Effector CD8-positive, alpha-beta T cell (primary cell): Measurements from ENCODE around the gene MPG.
A peak's percentile ranks its signal among the peaks of the same experiment; 100 is the strongest.

Experiments
- DNase-seq: peaks from one replicate; lab custom pipeline; 2025; lab: John Stamatoyannopoulos, UW

The MPG gene

GRCh38 chr16:83781-84615, 6.0 kb downstream of the MPG start:
- DNase-seq: no peak

GRCh38 chr16:84718-85406, 6.8 kb downstream of the MPG start:
- DNase-seq: no peak

GRCh38 chr16:85407-85782, 7.4 kb downstream of the MPG start:
- DNase-seq: no peak

DNA sequence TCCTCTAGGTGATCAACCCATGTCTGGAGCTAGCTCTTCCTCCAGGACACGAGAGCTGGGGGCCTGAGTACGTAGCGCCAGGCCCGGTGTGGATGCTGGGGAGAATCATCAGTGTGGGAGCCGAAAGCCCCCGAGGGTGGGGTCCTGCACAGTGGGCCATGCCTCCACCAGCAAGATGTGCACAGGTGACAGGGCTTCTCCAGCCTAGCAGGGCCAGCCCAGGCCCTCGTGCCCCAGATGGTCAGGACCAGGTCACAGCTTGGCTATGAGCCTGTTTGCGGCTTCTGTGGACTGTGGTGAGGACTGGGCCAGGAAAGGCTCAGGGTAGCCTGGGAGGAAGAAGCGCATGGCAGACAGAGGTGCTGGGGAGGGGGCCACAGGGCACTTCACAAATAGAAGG, 7.8 kb downstream of the MPG start:
- no peak for DNase-seq

DNA sequence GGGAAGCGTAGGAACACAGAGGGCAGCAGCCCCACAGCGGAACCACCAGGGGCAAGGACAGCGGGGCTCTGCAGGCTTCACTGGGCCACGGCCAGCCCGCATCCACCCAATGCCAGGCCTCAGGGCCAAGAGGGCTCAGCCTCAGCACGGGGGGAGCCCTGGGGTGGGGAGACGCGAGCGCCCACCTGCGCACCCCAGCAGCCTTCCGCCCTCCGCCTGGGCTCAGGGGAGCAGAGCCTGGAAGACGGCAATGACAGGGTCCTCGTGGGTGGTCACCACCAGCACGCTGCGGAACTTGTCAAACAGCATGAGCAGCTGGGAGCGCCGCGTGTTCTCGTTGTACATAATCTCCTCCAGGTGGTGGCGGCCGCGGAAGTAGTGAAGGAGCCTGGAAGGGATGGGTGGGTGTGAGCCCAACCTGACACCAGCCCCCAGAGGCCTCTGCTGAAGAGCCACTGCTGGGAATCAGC, 8.5 kb downstream of the MPG start:
- no peak for DNase-seq

DNA sequence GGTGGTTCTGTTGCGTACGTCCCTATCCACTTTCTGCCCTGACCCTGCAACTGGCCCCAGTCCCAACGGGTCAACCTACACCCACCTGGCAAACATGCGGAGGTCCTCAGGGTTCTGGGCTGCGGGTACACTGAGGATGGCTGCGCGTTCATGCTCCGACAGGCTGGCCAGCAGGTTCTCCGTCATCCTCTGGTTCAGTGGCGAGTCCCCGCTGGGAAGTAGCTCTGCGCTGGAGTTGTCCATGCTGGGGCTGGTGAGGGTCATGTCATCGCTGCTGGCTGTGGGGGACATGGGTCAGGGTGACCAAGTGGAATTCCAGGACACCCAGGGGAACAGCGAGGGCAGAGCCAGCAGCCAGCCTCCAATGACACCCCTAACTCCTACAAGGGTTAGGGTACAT, 10.6 kb downstream of the MPG start:
- DNase-seq: no peak

GRCh38 chr16:89391-90302, 11.6 kb downstream of the MPG start:
- no peak for DNase-seq

DNA sequence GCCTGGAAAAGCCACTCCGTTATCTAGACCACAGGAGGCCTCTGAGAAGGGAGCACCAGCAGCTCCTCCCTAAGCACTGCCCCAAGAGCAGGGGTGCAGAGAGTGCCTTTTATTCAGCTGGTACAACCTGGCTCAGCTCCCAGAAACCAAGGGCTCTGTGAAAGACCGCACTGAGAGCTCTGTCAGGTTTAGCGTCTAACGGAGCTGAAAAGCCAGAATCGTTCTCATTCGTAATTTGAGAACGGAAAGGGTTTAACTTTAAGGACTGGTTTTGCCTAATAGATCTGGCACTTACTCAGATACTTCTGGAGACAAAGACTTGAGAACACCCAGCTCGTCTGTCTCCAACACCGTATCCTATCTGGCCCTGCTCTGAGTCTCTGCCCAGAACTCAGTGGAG, 13.5 kb downstream of the MPG start:
- DNase-seq: no peak

DNA sequence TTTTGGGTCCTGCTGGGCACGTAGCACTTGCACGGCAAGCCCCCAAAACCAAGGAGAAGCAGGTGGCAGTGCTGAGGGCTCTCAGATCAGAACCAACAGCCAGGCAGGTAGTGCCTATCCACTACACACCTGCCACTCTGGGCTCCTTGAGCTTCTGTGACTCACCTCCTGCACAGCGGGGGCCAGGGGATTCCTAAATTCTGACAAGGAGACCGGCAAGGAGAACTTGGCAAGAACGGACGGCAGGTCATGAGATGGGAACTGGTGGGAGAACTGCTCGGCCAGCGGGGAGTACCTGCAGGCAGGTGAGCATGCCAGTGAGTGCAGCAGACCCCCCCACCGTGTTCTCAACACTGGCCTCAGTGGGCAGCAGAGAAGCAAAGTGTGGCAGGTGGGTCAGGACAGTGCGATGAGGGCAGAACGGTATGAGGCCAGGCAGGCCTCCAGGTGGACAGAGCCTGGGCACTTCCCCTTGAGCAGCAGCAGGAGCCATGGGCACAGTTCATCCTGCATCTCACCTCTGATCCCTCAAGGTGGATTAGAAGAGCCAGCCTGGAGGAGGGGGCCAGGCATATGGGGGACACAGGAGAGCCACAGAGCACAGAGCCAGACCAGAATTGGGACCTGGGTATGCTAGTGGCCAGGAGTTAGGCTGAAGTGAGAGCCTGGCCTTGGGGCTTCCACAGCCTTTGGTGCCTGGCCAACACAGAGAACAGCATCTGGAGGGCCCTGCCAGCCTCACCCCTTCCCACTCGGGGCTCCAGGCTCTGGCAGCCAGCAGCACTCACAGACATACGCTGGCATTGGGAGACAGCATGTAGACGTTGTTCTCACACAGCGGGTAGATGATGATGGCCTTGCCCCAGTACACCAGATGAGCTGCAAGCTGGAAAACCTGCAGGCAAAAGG, 14.7 kb downstream of the MPG start:
- DNase-seq: no peak

DNA sequence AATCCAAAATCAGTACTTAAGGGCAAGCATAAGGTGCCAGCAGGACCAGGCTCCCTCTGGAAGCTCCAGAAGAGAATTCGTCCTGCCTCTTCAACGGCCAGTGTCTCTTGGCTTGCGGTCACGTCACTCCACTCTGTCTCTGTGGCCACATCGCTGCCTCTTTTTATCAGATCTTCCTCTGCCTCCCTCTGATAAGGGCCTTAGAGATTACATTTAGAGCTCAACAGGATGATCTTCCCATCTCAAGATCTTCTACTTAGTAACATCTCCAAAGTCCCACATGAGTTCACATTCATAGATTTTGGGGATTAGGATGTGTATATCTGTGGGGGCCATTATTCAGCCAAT, 16.9 kb downstream of the MPG start:
- no peak for DNase-seq

GRCh38 chr16:96935-97381, 18.9 kb downstream of the MPG start:
- peak; percentile 84 for DNase-seq

DNA sequence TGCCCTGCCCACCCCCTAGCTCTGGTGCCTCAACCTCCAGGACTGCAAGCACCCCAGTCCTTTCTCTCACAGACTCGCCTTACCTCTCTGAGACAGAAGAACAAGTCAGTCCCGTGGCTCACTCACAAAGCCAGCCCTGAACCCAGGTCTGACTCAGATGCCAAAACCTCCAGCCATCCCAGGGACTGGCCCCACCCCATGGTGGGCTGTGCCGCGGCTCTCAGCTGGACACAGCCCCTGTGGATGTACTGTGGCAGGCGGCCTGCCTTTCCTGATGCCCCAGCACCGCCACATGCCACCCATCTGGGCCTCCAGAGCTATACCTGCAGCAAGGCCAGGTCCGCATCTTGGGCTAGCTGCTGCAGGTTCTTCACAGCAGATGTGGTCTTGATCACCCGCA, 19.8 kb downstream of the MPG start:
- DNase-seq: no peak

DNA sequence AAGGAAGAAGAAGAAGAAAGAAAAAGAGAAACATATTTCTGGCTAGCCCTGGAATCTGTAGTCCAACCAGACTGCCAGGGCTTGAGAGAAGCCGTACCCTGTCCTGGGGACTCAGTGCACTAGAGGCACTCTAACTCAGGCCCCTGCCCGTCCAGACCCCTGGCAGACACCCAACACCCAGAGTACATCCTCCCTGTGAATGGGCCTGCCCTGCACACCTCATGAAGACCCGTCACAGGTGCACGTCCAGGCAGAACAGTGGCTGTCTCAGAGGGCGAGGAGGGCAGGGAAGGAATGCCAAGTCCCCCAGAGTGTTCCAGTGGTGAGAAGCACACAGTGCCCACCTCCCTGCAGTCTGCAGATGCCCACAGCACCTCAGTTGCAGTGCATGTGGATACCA, 23.0 kb downstream of the MPG start:
- no peak for DNase-seq

GRCh38 chr16:101586-101985, 23.6 kb downstream of the MPG start:
- no peak for DNase-seq

- DNase-seq: no peak
Observed at GRCh38 chr16:102060-102855, 24.2 kb downstream of the MPG start.

GRCh38 chr16:104355-104754, 26.3 kb downstream of the MPG start:
- DNase-seq: no peak

- DNase-seq: no peak
Observed at GRCh38 chr16:104928-105327, 26.9 kb downstream of the MPG start.

- DNase-seq: no peak
Observed at GRCh38 chr16:105521-105920, 27.5 kb downstream of the MPG start.

- peak; percentile 20 for DNase-seq
Observed at GRCh38 chr16:106623-107324, 28.7 kb downstream of the MPG start.
